Coronary artery (tissue), 2 donors: ENCODE results near the gene PARD6G.
A peak's percentile ranks its signal among the peaks of the same experiment; 100 is the strongest.

ENCODE experiments used
- DNase-seq: peaks from one replicate; pipeline ENCODE4 v3.0.0-alpha.2; 2017; ENCODE audit warnings: low spot score
- H3K27ac ChIP-seq, 2 donors: fragments of 200-600 bp; sonication (generic); one replicate each; pipeline ENCODE4 v1.5.1; 2016 to 2019
- H3K4me3 ChIP-seq: fragments of 200-600 bp; sonication (generic); 2 replicates; pipeline ENCODE4 v1.5.1; 2016; ENCODE audit warnings: mild to moderate bottlenecking, moderate library complexity
- TF ChIP-seq, protein P1 (sequence below): fragments of 200-600 bp; sonication (generic); IDR thresholded peaks from one replicate; pipeline ENCODE4 v1.5.1; 2019; ENCODE audit warnings: antibody characterized with exemption

The PARD6G gene

DNA sequence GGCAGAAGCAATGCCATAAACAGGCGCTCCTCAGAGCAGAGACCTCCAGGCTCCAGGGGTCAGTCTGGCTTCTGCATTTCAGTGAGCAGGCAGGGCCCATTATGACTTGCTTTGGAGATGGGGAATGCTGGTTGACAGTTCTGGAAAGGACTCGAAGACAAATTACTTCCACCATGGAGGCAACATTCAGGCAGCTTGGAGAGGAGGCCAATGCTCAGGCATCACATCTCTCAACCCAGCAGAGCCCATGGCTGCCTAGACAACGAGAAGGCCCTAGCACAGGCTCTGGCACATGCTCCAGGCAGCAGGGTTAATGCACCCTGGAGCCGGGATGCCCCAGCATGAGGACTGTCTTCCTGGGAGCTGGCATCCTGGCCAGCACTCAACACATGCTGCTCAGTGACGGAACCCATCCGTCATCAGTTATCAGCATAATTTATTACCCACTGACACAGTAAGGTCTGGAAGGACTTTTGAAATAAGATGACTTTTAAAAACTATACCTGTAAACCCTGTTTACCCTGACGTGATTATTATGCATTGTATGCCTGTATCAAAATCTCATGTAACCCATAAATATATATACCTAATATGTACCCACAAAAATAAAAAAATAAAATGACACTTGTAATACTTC lies 85.4 kb downstream of the PARD6G start:
- H3K27ac ChIP-seq: no peak overlapping the region
- DNase-seq: peak; percentile 62
- TF ChIP-seq, protein P1, sequence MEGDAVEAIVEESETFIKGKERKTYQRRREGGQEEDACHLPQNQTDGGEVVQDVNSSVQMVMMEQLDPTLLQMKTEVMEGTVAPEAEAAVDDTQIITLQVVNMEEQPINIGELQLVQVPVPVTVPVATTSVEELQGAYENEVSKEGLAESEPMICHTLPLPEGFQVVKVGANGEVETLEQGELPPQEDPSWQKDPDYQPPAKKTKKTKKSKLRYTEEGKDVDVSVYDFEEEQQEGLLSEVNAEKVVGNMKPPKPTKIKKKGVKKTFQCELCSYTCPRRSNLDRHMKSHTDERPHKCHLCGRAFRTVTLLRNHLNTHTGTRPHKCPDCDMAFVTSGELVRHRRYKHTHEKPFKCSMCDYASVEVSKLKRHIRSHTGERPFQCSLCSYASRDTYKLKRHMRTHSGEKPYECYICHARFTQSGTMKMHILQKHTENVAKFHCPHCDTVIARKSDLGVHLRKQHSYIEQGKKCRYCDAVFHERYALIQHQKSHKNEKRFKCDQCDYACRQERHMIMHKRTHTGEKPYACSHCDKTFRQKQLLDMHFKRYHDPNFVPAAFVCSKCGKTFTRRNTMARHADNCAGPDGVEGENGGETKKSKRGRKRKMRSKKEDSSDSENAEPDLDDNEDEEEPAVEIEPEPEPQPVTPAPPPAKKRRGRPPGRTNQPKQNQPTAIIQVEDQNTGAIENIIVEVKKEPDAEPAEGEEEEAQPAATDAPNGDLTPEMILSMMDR: no peak
- H3K4me3 ChIP-seq: no peak overlapping the region

DNA sequence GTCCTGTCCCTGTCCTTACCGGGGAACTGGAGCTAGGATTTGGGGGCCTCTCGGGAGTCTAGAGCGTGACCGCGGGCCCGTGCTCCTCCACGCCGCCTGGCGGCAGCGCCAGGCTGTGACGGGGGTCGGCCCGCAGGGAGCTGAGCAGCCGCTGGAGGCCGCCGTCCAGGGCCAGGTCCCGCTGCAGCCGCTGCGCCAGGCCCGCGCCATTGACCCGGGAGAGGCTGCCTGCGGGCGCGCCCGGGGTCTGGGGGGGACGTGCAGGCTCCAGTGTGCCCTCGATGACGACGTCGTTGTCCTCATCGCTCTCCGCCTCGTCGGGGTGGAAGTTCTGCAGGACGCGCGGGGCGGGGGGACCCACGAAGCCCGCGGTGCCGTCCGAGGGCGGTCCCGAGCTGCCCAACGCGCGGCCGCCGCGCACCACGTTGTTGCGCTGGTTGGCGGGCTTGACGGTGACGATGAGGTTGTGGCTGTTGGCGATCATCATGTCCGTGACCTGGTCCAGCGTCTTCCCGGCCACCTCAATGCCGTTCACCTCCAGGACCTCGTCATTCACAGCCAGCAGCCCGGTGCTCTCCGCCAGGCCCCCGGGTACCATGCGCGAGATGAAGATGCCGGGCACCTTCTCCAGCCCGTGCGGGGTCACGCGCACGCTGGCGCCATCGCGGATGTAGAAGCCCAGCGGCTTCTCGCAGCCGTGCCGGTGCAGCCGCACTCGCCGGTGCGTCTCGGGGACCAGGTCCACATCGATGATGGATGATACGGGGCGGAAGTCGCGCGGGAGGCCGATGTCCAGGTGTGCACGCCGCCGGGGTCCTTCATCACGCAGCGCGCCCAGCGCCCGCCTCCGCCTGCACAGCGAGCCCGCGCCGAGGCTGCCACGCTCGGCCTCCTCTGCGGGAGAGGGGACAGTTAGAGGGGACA lies 87.3 kb downstream of the PARD6G start:
- TF ChIP-seq, protein P1: no peak
- Histone ChIP-seq H3K4me3 (peak overlapping the region; percentile 40), H3K27ac (no peak overlapping the region)
- peak; percentile 50 for DNase-seq

DNA sequence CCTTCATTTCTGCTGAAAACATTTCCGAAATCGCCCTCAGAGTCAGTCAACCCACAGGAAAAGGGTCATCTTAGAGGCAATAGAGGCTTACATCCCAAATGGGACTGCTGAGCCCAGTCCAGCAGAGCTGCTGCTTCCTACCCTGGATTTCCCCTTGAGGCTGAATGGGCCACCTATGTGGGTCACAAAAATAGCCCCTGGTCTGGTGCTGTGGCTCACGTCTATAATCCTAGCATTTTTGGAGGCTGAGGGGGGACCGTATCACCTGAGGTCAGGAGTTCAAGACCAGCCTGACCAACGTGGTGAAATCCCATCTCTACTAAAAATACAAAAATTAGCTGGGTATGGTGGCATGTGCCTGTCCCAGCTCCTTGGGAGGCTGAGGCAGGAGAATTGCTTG lies 88.9 kb downstream of the PARD6G start:
- no peak for DNase-seq
- Histone ChIP-seq H3K27ac (no peak overlapping the region), H3K4me3 (no peak overlapping the region)
- TF ChIP-seq, protein P1: no peak

DNA sequence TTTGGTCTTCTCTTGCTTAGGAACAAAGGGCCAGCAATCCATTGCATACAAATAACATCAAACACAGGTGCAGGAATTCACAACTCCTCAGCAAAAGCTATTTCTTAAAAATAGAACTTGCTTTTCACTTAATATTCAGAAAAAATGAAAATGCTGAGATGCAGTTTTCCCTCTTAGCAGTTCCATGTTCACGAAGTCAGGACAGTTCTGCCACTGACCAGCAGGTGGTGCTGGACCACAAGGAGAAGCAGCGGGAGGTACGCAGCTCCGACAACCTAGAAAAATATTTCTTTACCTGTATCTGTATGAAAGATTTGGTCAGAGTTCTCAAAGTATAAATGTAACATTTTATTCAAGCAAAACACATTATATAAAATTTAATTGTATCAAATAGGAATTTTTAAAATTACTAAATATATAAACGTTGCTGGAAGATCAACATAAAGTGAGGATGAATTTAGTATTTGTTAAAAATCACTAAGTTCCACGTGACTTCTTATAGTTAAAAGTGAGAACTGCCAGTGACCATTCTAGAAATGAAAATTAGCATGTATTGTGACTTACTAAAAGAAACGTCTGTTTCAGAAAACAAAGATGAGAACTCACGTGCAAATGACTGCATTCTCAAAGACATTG lies 89.5 kb downstream of the PARD6G start:
- no peak for DNase-seq
- TF ChIP-seq, protein P1: peak; percentile 81
- H3K27ac ChIP-seq: no peak overlapping the region
- H3K4me3 ChIP-seq: no peak overlapping the region

DNA sequence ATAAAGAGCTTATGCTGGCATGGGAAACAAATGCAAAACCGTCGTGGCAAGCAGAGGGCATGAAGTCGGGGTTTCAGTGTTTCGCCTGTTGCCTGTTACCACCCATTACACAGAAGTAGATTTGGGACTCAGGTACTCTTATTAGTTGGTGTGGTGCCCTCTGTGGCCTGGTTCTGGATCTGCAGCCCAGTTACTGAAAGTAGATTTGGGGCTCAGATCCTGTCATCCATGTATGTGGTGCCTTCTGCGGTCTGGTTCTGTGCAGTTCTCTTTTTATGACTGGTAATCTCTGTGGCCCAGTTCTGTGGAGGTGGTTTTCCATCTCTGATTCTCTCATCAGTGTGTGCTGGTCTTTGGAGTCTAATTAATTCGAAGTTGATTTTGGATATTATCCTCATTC lies 93.0 kb downstream of the PARD6G start:
- Histone ChIP-seq H3K4me3 (no peak overlapping the region), H3K27ac (no peak overlapping the region)
- TF ChIP-seq, protein P1: no peak
- no peak for DNase-seq

DNA sequence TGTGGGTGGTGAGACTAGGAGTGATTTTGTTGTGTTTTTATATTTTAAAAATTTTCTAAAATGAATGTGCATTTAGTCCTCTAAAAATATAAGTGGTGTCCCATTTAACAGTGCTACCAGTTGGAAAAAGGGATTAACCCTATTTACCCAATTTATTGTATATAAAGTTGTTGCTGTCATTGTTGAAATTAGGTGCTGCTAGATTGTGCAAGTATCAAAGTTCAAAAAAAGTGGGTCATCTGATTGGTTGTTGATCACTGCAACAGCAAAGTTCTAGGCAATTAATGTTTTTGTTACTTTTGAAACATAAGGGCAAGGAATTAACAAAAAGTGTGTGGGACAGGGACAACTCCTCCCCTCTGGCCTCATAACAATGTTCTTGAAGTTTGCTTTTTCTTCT lies 97.6 kb downstream of the PARD6G start:
- Histone ChIP-seq H3K27ac (no peak overlapping the region), H3K4me3 (no peak overlapping the region)
- TF ChIP-seq, protein P1: no peak
- DNase-seq: no peak
